Mesenchymal stem cell (in vitro differentiated cells and primary cell): ENCODE data around the gene TGFB1.

Experiments
- DNase-seq: peaks from one replicate; pipeline ENCODE4 v3.0.0-alpha.2; 2013
- H2AFZ ChIP-seq: one replicate; pipeline ENCODE4 v1.6.1; 2013; ENCODE audit warnings: low read depth, mild to moderate bottlenecking, control low read depth, inconsistent platforms, low read length, moderate library complexity
- H2AK5ac ChIP-seq: 2 replicates; pipeline ENCODE4 v1.6.1; 2013; ENCODE audit warnings: low read length, moderate library complexity, mild to moderate bottlenecking, inconsistent platforms; ENCODE audit not compliant: severe bottlenecking
- H2BK120ac ChIP-seq: one replicate; pipeline ENCODE4 v1.6.1; 2013; ENCODE audit warnings: low read depth, mild to moderate bottlenecking, inconsistent platforms, low read length, moderate library complexity
- H2BK12ac ChIP-seq, 2 experiments: one replicate each; pipeline ENCODE4 v1.6.1; 2013; ENCODE audit warnings: inconsistent platforms in 2 of 2, low read length in 2 of 2, mild to moderate bottlenecking in 2 of 2, moderate library complexity in 2 of 2, control low read depth in 1 of 2
- H2BK15ac ChIP-seq: one replicate; pipeline ENCODE4 v1.6.1; 2013; ENCODE audit warnings: mild to moderate bottlenecking, low read depth, inconsistent platforms; ENCODE audit not compliant: poor library complexity, severe bottlenecking
- H2BK5ac ChIP-seq: 2 replicates; pipeline ENCODE4 v1.6.1; 2013; ENCODE audit warnings: low read depth, mild to moderate bottlenecking, low read length, control low read depth, inconsistent platforms; ENCODE audit not compliant: poor library complexity, severe bottlenecking
- H3K14ac ChIP-seq, 2 experiments: one replicate each; pipeline ENCODE4 v1.6.1; 2013; ENCODE audit warnings: inconsistent platforms in 2 of 2, low read length in 2 of 2, control low read depth in 1 of 2, mild to moderate bottlenecking in 1 of 2, moderate library complexity in 1 of 2
- H3K18ac ChIP-seq, 2 experiments: one replicate each; pipeline ENCODE4 v1.6.1; 2013; ENCODE audit warnings: inconsistent platforms in 2 of 2, low read length in 2 of 2, control low read depth in 1 of 2, low read depth in 1 of 2, mild to moderate bottlenecking in 1 of 2
- H3K23ac ChIP-seq, 2 experiments: one replicate each; pipeline ENCODE4 v1.6.1; 2013; ENCODE audit warnings: inconsistent platforms in 2 of 2, low read length in 2 of 2, mild to moderate bottlenecking in 2 of 2, moderate library complexity in 2 of 2, control low read depth in 1 of 2
- H3K27ac ChIP-seq: 2 replicates; pipeline ENCODE4 v1.5.1; 2013; ENCODE audit warnings: mild to moderate bottlenecking, moderate library complexity, low read length, control low read depth, inconsistent platforms; ENCODE audit not compliant: poor library complexity, severe bottlenecking
- H3K27me3 ChIP-seq, 2 experiments: 2 replicates each; pipeline versions ENCODE4 v1.6.1 to v1.7.0; 2013; ENCODE audit warnings: low read length in 2 of 2, mild to moderate bottlenecking in 2 of 2, moderate library complexity in 2 of 2, control low read depth in 1 of 2, inconsistent platforms in 1 of 2; ENCODE audit not compliant: control insufficient read depth in 1 of 2, insufficient read depth in 1 of 2
- H3K36me3 ChIP-seq, 2 experiments: 2 replicates each; pipeline versions ENCODE4 v1.6.1 to v1.7.0; 2013; ENCODE audit warnings: low read length in 2 of 2, control low read depth in 1 of 2, inconsistent platforms in 1 of 2, low read depth in 1 of 2, mild to moderate bottlenecking in 1 of 2; ENCODE audit not compliant: insufficient read depth in 2 of 2, control insufficient read depth in 1 of 2
- H3K4ac ChIP-seq, 2 experiments: one replicate each; pipeline ENCODE4 v1.6.1; 2013; ENCODE audit warnings: inconsistent platforms in 2 of 2, low read length in 2 of 2, mild to moderate bottlenecking in 2 of 2, moderate library complexity in 2 of 2, control low read depth in 1 of 2, low read depth in 1 of 2
- H3K4me1 ChIP-seq: 2 replicates; pipeline ENCODE4 v1.6.1; 2013; ENCODE audit warnings: low read depth, low read length, control low read depth; ENCODE audit not compliant: control insufficient read depth, insufficient read depth
- H3K4me2 ChIP-seq: 2 replicates; pipeline ENCODE4 v1.6.1; 2013; ENCODE audit warnings: low read length, mild to moderate bottlenecking, inconsistent platforms; ENCODE audit not compliant: poor library complexity, severe bottlenecking
- H3K4me3 ChIP-seq, 2 experiments: 2 replicates each; pipeline versions ENCODE4 v1.5.1 to v1.7.0; 2013; ENCODE audit warnings: low read length in 2 of 2, mild to moderate bottlenecking in 2 of 2, control low read depth in 1 of 2, low read depth in 1 of 2; ENCODE audit not compliant: insufficient read depth in 1 of 2
- H3K79me1 ChIP-seq: replicated peaks from 2 replicates; pipeline ENCODE4 v1.6.1; 2013; ENCODE audit warnings: mild to moderate bottlenecking, control low read depth, low read length, inconsistent platforms; ENCODE audit not compliant: poor library complexity, severe bottlenecking
- H3K9ac ChIP-seq: 2 replicates; pipeline ENCODE4 v1.7.0; 2013; ENCODE audit warnings: mild to moderate bottlenecking, low read length, moderate library complexity
- H3K9me3 ChIP-seq: 2 replicates; pipeline ENCODE4 v1.7.0; 2013; ENCODE audit warnings: mild to moderate bottlenecking, low read length; ENCODE audit not compliant: control insufficient read depth
- H4K8ac ChIP-seq: one replicate; pipeline ENCODE4 v1.6.1; 2013; ENCODE audit warnings: inconsistent platforms, mild to moderate bottlenecking, low read length, moderate library complexity
- H4K91ac ChIP-seq: one replicate; pipeline ENCODE4 v1.6.1; 2013; ENCODE audit warnings: mild to moderate bottlenecking, low read length, inconsistent platforms
- WGBS: methylation state at CpG from one replicate; pipeline ENCODE4 v1.1.7; 2013; ENCODE audit warnings: mixed read lengths; 5-methylcytosine and 5-hydroxymethylcytosine counted together

Gene TGFB1

DNA sequence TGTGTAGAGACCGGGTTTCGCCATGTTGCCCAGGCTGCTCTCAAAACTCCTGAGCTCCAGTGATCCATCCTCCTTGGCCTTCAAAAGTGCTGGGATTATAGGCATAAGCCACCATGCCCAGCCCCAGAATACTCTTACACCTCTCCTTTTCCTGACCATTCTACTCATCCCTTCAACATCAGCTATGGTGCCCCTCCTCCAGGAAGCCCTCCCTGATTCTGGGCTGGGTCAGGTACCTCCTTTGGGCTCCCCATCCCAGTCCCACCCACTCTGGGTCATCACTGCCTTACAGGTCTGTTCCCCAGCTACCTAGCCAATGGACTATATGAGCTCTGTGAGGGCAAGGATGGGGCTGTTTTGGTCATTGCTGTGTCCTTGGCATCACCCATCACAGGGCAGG lies 9.6 kb downstream of the TGFB1 start:
- peaks cover 6% of the 10 kb centered on the region for H3K4me1 ChIP-seq
- WGBS: 98% methylated on average over 2 of the region's 2 CpGs
- H3K4me2 ChIP-seq: no peak overlapping the region
- no peak overlapping the region for H2AK5ac ChIP-seq
- H4K91ac ChIP-seq: no peak overlapping the region
- H3K9me3 ChIP-seq: no peaks in the 10 kb centered on the region
- H3K4me3 ChIP-seq: no peak overlapping the region
- H3K23ac ChIP-seq: no peak overlapping the region
- no peak overlapping the region for H2AFZ ChIP-seq
- H4K8ac ChIP-seq: no peak overlapping the region
- H3K14ac ChIP-seq: no peak overlapping the region
- H2BK12ac ChIP-seq: no peak overlapping the region
- H3K27me3 ChIP-seq: no peaks in the 10 kb centered on the region
- H3K36me3 ChIP-seq: peaks cover 51 to 59% of the 10 kb centered on the region in 2 experiments
- H3K9ac ChIP-seq: no peak overlapping the region
- peaks cover 36% of the 10 kb centered on the region for H3K79me1 ChIP-seq
- no peak for DNase-seq
- H2BK120ac ChIP-seq: no peak overlapping the region
- H3K4ac ChIP-seq: no peak overlapping the region
- H3K27ac ChIP-seq: no peak overlapping the region
- peak overlapping the region in 1 of 2 experiments; percentile 14 for H3K18ac ChIP-seq
- no peak overlapping the region for H2BK5ac ChIP-seq
- H2BK15ac ChIP-seq: no peak overlapping the region

GRCh38 chr19:41341669-41342490 lies 11.8 kb downstream of the TGFB1 start:
- H2BK5ac ChIP-seq: no peak overlapping the region
- no peak overlapping the region for H3K9ac ChIP-seq
- no peak overlapping the region for H2BK12ac ChIP-seq
- H4K8ac ChIP-seq: no peak overlapping the region
- no peak overlapping the region for H2AK5ac ChIP-seq
- H3K27ac ChIP-seq: no peak overlapping the region
- DNase-seq: no peak
- H3K4me1 ChIP-seq: peaks cover 2% of the 10 kb centered on the region
- H3K14ac ChIP-seq: no peak overlapping the region
- no peak overlapping the region for H2AFZ ChIP-seq
- H3K4ac ChIP-seq: no peak overlapping the region
- H3K4me3 ChIP-seq: no peak overlapping the region
- H3K27me3 ChIP-seq: no peaks in the 10 kb centered on the region
- no peak overlapping the region for H2BK120ac ChIP-seq
- H4K91ac ChIP-seq: peak overlapping the region; percentile 7
- no peak overlapping the region for H3K23ac ChIP-seq
- H3K36me3 ChIP-seq: peaks cover 49 to 64% of the 10 kb centered on the region in 2 experiments
- H3K79me1 ChIP-seq: peaks cover 32% of the 10 kb centered on the region
- H3K4me2 ChIP-seq: no peak overlapping the region
- H3K9me3 ChIP-seq: no peaks in the 10 kb centered on the region
- 96% methylated on average over 18 of the region's 20 CpGs for WGBS
- H3K18ac ChIP-seq: no peak overlapping the region
- no peak overlapping the region for H2BK15ac ChIP-seq

DNA sequence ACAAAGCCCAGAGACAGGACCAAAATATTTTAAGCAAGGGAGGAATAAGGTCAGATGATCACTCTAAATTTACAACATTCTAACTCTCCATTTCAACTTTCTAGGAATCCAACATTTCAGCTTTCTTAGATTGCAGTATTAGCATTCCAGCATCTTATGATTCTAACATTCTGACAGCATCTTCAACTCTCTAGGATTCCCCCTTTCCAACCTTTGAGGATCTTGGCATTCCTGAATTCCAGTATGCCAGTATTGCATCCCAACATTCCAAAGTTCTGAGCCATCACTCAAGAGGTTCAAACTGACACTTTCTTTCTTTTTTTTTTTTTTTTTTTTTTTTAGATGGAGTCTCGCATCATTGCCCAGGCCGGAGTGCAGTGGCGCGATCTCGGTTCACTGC lies 13.8 kb downstream of the TGFB1 start:
- Histone ChIP-seq H4K8ac (no peak overlapping the region), H2BK15ac (no peak overlapping the region), H3K27ac (no peak overlapping the region), H4K91ac (no peak overlapping the region), H3K14ac (no peak overlapping the region), H3K4ac (no peak overlapping the region), H3K4me1 (peaks cover 2% of the 10 kb centered on the region), H3K23ac (no peak overlapping the region), H2AFZ (no peak overlapping the region), H3K9me3 (no peaks in the 10 kb centered on the region), H2AK5ac (no peak overlapping the region), H3K9ac (no peak overlapping the region), H2BK12ac (no peak overlapping the region), H3K27me3 (no peaks in the 10 kb centered on the region), H3K4me3 (no peak overlapping the region), H2BK5ac (no peak overlapping the region), H3K79me1 (peaks cover 31% of the 10 kb centered on the region), H3K18ac (no peak overlapping the region), H3K36me3 (peaks cover 46 to 72% of the 10 kb centered on the region in 2 experiments), H2BK120ac (no peak overlapping the region), H3K4me2 (no peak overlapping the region)
- DNase-seq: peak; percentile 54
- WGBS: 79% methylated on average over 5 of the region's 5 CpGs

DNA sequence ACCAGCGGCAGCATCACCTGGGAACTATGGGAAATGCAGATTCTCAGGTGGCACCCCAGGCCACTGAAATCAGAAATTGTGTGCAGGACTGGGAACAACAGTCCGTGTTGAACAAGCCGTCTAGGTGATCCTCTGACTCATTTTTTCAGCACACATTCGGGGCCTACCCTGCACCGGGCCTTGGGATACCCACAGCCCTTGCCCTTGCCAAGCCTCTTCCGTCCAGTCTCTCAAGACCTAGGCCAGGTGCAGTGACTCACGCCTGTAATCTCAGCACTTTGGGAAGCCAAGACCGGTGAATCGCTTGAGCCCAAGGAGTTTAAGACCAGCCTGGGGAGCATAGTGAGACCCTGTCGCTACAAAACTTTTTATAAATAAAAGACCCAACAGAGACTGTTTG lies 18.3 kb downstream of the TGFB1 start:
- no peak overlapping the region for H2AK5ac ChIP-seq
- no peak overlapping the region for H3K4me3 ChIP-seq
- DNase-seq: no peak
- H2BK5ac ChIP-seq: no peak overlapping the region
- H2BK15ac ChIP-seq: peak overlapping the region; percentile 46
- no peak overlapping the region for H4K8ac ChIP-seq
- no peak overlapping the region for H3K14ac ChIP-seq
- no peak overlapping the region for H3K18ac ChIP-seq
- 94% methylated on average over 9 of the region's 10 CpGs for WGBS
- H3K4me1 ChIP-seq: peaks cover 2% of the 10 kb centered on the region
- no peak overlapping the region for H3K4me2 ChIP-seq
- H3K79me1 ChIP-seq: peaks cover 17% of the 10 kb centered on the region
- H3K27me3 ChIP-seq: no peaks in the 10 kb centered on the region
- no peak overlapping the region for H3K9ac ChIP-seq
- H2BK120ac ChIP-seq: no peak overlapping the region
- peaks cover 42 to 59% of the 10 kb centered on the region in 2 experiments for H3K36me3 ChIP-seq
- peak overlapping the region; percentile 32 for H4K91ac ChIP-seq
- H2BK12ac ChIP-seq: no peak overlapping the region
- H2AFZ ChIP-seq: no peak overlapping the region
- H3K23ac ChIP-seq: no peak overlapping the region
- H3K9me3 ChIP-seq: no peaks in the 10 kb centered on the region
- H3K27ac ChIP-seq: no peak overlapping the region
- no peak overlapping the region for H3K4ac ChIP-seq
